ENCODE data around the gene UBAP1.

- no peak for TF ChIP-seq YY1 (IDR thresholded peaks at IDR 0.05; ENCODE audit: low read depth)
- no peak for TF ChIP-seq REST (IDR thresholded peaks at IDR 0.05; ENCODE audit: low read depth)
- no peak for TF ChIP-seq CEBPB (IDR thresholded peaks at IDR 0.05)
- TF ChIP-seq NFIC (IDR thresholded peaks at IDR 0.05), result no peak
- no peak for TF ChIP-seq FOXM1 (IDR thresholded peaks at IDR 0.05; ENCODE audit: borderline replicate concordance, low read depth)
- TF ChIP-seq EGR1 (IDR thresholded peaks at IDR 0.05), result no peak
Measured at GRCh38 chr9:34291423-34291822, 112.6 kb downstream of the UBAP1 start.

Measured in Ishikawa (cell line).